Measurements from ENCODE around the gene COBLL1. TPM values are rescaled to one million over a fixed set of nuclear protein-coding genes. Genes with fewer than 3 reads are reported as not detected.

Gene COBLL1
- total RNA-seq, 4 donors from 2014 or later = 42.2 to 59.4 (median 45.2) TPM

DNA sequence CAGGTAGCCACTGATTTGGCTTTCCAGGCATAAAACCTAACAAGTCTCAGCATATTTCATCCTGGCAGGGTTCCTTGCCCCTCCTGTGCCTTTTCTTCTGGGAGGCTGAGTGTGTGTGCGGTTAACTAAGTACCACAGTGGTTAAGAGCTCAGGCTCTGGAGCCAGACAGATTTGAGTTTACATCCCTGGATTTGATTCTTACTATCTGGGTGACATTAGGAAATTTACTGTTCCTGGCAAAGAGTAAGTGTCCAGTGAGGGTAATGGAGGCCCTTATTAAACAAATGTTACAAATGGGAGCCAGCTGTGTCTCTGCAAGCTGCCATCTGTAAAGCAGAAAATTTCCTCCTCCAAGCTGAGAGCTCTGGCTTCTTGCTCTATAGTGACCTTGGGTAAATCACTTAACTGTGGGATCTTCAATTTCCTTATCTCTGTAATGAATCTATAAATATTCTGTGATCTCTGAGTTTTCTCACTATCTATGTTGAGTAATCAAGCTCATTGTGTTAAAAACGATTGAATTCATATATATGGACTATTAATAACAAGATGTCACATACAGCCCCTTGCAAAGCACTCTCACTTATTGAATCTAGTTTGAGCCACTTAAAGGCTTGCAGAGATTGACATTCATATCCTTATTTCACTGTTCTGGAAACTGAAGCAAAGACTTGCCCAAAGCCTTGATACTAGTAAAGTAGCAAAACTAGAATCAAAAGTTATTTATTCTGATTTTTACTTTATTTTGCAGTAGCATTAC is 6.5 kb upstream of the COBLL1 start:
- Histone ChIP-seq H3K9me3 (no peaks in the 10 kb centered on the region), H3K4me3 (no peak overlapping the region), H3K4me1 (peaks cover 0 to 3% (median 0%) of the 10 kb centered on the region in 4 donors), H3K36me3 (no peaks in the 10 kb centered on the region), H3K27me3 (no peaks in the 10 kb centered on the region), H3K27ac (no peak overlapping the region)
- DNase-seq = no peak
- TF ChIP-seq, protein P1, sequence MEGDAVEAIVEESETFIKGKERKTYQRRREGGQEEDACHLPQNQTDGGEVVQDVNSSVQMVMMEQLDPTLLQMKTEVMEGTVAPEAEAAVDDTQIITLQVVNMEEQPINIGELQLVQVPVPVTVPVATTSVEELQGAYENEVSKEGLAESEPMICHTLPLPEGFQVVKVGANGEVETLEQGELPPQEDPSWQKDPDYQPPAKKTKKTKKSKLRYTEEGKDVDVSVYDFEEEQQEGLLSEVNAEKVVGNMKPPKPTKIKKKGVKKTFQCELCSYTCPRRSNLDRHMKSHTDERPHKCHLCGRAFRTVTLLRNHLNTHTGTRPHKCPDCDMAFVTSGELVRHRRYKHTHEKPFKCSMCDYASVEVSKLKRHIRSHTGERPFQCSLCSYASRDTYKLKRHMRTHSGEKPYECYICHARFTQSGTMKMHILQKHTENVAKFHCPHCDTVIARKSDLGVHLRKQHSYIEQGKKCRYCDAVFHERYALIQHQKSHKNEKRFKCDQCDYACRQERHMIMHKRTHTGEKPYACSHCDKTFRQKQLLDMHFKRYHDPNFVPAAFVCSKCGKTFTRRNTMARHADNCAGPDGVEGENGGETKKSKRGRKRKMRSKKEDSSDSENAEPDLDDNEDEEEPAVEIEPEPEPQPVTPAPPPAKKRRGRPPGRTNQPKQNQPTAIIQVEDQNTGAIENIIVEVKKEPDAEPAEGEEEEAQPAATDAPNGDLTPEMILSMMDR (IDR thresholded peaks at IDR 0.05) = no peak
- TF ChIP-seq POLR2A (IDR thresholded peaks at IDR 0.05) = no peak

DNA sequence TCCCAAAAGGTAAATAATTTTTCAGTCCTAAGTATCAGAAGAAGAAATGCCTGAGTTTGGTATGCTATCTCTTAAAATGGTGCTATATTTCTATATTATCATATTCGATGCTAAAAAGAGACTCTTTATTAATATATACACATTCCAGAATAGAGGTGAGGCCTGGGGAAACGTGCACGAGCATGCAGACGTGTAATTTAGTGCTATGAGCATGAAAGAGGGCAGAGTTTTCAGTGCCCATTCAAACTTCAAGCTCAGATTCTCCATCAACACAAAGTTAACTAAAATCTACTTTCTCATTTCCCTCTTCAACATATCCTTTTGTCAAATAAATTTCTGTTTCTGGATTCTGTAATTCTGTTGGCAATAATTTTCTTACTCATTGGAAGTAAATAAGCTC is 5.7 kb upstream of the COBLL1 start:
- Histone ChIP-seq H3K27ac (no peak overlapping the region), H3K9me3 (no peaks in the 10 kb centered on the region), H3K4me1 (peaks cover 0 to 11% (median 0%) of the 10 kb centered on the region in 4 donors), H3K27me3 (no peaks in the 10 kb centered on the region), H3K36me3 (no peaks in the 10 kb centered on the region), H3K4me3 (no peak overlapping the region)
- DNase-seq = no peak
- TF ChIP-seq POLR2A (IDR thresholded peaks at IDR 0.05) = no peak
- TF ChIP-seq, protein P1 (IDR thresholded peaks at IDR 0.05) = no peak

DNA sequence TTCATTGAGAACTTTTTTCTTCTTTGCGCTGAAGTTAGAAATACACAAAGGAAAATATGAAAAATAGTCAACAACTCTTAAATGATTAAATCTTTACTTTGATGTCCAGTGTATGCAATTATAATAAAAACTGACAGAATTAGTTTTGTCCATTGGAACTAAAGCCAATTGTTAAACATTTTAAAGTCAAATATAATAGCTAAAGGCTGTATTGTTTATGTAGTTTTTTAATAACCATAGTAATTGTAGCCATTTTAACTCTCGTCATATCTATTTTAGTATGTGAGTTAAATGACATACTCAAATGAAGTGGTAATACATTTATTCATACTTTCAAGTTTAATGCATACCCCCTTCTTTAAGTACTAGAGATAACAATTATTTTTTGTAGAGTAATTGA is 4.7 kb upstream of the COBLL1 start:
- no peaks in the 10 kb centered on the region for H3K36me3 ChIP-seq
- no peak overlapping the region for H3K4me3 ChIP-seq
- no peak for DNase-seq
- peaks cover 0 to 13% (median 0%) of the 10 kb centered on the region in 4 donors for H3K4me1 ChIP-seq
- TF ChIP-seq, protein P1 (IDR thresholded peaks at IDR 0.05) = no peak
- TF ChIP-seq POLR2A (IDR thresholded peaks at IDR 0.05) = no peak
- no peak overlapping the region for H3K27ac ChIP-seq
- no peaks in the 10 kb centered on the region for H3K27me3 ChIP-seq
- H3K9me3 ChIP-seq = peaks cover 0 to 1% (median 0%) of the 10 kb centered on the region in 4 donors

DNA sequence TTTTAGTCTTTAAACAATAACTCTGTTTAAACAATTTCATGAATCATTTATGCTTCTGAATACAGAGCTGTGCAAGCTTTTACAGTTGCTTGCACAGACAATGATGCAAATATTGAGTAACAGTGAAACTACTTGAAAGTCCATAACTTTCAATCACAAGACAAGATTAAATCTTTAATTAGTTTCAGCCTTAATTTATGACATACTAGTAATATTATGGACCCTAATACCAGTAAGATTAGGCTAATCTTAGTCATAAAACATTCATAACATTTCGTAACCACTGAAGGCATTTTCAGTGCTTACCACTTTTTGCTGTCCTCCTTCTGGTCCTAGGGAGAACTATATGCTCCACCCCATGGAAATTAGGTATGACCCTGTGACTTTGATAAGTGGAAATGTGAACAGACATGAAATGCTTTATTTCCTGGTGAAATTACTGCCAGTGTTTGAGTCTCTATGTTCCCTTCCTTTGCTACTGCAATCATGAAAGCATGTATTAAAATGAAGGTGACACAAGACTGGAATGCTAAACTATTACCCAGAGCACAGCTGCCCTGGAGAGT is 1.8 kb upstream of the COBLL1 start:
- Histone ChIP-seq H3K27me3 (no peaks in the 10 kb centered on the region), H3K27ac (peak overlapping the region in 1 of 4 donors; percentile 8), H3K36me3 (no peaks in the 10 kb centered on the region), H3K4me3 (no peak overlapping the region), H3K9me3 (peaks cover 0 to 3% (median 0%) of the 10 kb centered on the region in 4 donors), H3K4me1 (peaks cover 0 to 13% (median 0%) of the 10 kb centered on the region in 4 donors)
- TF ChIP-seq, protein P1 (IDR thresholded peaks at IDR 0.05) = peak in 1 of 6 experiments; percentile 7
- no peak for TF ChIP-seq POLR2A (IDR thresholded peaks at IDR 0.05)
- no peak for DNase-seq

DNA sequence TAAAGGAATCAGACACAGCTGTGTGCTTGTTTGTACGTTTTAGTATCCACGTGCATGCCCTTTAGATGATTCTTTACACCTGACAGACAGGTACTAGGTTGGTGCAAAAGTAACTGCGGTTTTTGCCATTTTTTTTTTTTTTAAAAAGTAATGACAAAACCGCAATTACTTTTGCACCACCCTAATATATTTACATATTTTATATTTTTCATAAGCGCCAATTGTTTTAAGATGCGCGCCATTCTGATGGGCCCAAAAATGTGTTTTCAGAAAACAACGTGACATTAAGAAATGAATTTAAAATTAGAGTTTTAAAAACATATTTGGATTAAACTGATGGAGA is 972 bp upstream of the COBLL1 start:
- Histone ChIP-seq H3K36me3 (no peaks in the 10 kb centered on the region), H3K27ac (peak overlapping the region in 3 of 4 donors; percentile 91 to 96 (median 95)), H3K4me1 (peaks cover 0 to 13% (median 0%) of the 10 kb centered on the region in 4 donors), H3K4me3 (peak overlapping the region in 2 of 4 donors; percentile 71 to 72), H3K27me3 (no peaks in the 10 kb centered on the region), H3K9me3 (peaks cover 0 to 3% (median 0%) of the 10 kb centered on the region in 4 donors)
- no peak for DNase-seq
- TF ChIP-seq, protein P1 (IDR thresholded peaks at IDR 0.05) = no peak
- no peak for TF ChIP-seq POLR2A (IDR thresholded peaks at IDR 0.05)
